SK-N-MC (cell line): ENCODE results near the gene PLAC9.

Experiments
- EZH2 ChIP-seq: fragments of 200-600 bp; sonication (generic); IDR thresholded peaks from one replicate; pipeline ENCODE4 v1.6.1; 2017; ENCODE audit warnings: antibody characterized with exemption
- POLR2AphosphoS5 ChIP-seq: IDR thresholded peaks from 2 replicates; pipeline ENCODE4 v1.6.1; 2012; ENCODE audit warnings: mild to moderate bottlenecking, low read depth, low read length, borderline replicate concordance

DNA sequence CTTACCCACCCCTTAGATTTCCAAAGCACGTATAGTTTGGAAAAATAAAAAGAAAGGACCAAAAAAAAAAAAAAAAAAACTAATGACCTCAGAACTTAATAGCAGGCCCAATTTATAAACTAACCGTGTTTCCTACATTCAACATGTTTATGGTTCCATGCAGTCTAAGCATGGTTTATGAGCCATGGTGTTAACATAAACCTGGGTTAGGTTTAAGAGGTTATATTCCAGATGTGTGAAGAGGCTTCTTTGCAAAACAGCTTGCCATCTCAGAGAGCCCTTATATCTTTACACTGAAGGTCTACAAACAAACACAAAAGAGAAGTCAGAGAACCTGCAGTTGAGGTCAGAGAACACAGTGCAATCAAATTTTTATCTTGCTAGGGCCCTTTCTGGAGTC is 38.3 kb upstream of the PLAC9 start:
- TF ChIP-seq POLR2AphosphoS5 (no peak), EZH2 (no peak)
